Stimulated activated CD4-positive, alpha-beta T cell treated with anti-CD3 and anti-CD28 coated beads, TNF-alpha, amount 100 ng/mL, for 1 hour (primary cell): ENCODE results near the gene ENTPD7.
"Not testable (repeated sequence)": the region's sequence is repeated elsewhere in the genome, so short reads cannot be mapped to it uniquely, and the experiment has no call there.

Source experiments
- DNase-seq, 3 donors: peaks; one replicate each; pipeline ENCODE4 v3.0.0-alpha.2; 2020; ENCODE audit warnings: low read depth in 3 of 3, low spot score in 1 of 3

Gene ENTPD7, protein sequence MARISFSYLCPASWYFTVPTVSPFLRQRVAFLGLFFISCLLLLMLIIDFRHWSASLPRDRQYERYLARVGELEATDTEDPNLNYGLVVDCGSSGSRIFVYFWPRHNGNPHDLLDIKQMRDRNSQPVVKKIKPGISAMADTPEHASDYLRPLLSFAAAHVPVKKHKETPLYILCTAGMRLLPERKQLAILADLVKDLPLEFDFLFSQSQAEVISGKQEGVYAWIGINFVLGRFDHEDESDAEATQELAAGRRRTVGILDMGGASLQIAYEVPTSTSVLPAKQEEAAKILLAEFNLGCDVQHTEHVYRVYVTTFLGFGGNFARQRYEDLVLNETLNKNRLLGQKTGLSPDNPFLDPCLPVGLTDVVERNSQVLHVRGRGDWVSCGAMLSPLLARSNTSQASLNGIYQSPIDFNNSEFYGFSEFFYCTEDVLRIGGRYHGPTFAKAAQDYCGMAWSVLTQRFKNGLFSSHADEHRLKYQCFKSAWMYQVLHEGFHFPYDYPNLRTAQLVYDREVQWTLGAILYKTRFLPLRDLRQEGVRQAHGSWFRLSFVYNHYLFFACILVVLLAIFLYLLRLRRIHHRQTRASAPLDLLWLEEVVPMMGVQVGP

DNA sequence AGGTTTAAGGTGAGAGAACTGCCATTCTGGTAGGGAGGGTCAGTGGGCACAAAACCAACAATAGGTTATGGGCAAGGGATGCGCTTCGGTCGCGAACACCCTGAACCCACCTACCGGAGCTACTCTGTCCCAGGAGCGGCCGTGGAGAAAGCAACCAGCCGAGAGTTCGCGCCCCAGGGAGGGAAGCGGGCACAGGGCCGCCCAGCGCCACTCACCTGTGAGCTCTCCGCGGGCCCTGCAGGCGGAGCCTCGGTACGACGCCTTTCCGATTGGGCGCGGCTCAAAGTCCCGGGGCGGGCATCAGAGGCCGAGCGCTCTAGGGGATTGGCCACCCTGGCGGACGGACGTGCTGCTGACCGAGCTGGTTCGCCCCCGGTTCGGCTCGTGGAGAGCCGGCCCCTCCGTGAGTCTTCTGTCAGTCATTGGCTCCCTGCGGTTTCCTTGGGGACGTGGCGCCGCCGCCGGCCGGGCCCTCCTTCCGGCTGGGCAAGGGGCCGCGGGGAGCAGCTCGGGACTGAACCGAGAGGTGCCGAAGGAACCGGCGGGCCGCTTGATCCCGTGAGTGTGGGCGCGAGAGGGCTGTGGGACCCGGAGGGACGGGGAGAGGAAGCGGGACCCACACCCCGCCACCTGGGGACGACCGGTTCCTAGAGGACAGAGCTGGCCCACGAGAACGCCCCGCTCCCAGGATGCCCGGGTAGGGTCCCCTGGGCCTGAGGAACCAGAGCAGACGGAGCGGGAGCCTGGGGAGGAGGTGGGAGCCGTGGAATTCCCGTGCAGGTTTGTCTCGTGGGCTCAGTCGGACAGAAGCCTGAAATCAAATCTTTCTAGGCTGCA is at the start of gene ENTPD7:
ENTPD7 (plus strand) TSS at position 479 of the 837 bp plus-strand sequence. CDS start 448 bp downstream, outside the sequence.
- peak; percentile 64 to 80 (median 78) for DNase-seq

DNA sequence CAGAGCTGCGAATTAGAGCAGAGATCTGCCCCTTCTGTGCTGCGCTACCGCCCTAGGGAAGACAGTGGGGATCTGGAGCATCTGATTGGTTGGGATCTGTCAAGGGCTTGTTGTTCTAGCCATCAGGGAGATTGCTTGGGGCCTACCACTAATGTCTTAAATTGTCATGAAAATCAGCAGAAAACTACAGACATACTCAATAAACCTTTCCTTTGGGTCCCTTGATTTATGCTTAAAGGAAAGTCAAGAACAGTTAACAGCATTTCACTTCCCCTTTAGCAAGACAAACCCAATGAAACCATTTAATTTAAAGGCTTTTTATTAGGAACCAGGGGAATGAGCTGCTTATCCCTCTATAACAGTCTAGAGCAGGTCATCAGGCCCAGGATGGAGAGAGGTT is 49.1 kb upstream of the ENTPD7 start:
- DNase-seq = no peak

DNA sequence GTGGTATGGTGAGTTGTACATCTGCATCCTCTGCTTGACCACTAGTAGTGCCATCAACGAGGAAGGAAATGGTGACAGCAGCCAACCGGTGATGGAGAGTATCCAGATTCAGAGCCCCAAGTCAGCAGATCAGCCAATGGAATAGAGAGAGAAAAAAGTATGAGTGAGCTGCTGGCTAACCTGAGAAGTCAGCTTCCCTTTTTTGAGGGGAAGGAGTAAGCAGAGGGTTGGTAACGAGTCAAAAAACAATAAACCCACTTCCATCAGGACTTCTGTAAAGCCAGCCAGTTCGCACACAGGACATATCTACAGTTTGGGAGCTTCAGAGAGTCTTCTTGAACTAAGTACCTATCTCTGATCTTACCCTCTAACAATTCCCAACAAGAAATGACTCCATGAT is 48.0 kb upstream of the ENTPD7 start:
- no peak for DNase-seq

DNA sequence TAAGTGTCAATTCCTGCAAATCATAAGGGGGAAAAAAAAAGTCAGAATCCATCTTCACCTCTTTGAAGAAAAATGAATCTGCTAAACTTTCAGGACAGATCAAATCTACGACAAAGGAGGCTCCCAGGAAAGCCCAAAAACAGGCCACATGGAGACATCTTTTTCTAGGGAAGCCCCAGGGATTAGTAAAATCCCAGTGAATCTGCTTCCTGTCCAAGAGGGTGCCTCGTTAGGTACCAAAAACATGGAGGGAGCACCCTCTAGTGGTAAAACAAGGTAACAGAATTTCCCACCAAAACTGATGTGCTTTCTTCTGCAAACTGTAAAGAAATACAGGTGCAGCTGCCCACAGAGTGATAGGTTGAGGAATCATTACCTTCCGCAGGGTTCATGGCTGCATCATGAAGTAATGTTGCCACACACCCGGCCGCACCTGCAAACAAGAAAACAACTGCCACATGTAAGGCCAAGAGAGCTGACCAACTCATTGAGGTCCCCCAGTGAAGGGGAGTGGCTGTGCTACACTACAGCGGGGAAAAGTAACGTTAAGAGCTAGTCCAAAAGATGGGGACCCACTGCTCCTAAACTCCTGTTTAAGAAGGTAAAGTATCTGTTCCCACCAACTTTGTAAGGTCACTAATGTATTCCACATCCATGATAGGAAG is 47.0 kb upstream of the ENTPD7 start:
- DNase-seq = peak in 1 of 3 donors; percentile 13

DNA sequence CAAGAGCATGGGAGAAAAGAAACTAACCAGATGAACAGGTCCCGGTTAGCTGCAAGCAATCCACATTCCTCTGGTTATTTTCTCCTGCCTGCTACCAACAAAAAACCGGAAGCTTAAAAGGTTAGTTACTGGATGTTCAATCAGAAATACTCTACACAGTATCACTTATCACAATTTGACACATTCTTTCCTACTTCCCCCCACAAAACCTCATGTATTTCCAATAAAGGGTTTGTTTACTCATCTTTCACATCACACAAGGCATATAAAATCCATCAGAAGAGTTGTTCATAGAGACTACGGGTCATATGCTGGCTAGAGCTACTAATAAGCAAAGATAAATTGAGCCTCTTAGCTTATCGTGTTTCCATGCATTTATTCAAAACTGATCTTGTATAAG is 43.9 kb upstream of the ENTPD7 start:
- no peak for DNase-seq

DNA sequence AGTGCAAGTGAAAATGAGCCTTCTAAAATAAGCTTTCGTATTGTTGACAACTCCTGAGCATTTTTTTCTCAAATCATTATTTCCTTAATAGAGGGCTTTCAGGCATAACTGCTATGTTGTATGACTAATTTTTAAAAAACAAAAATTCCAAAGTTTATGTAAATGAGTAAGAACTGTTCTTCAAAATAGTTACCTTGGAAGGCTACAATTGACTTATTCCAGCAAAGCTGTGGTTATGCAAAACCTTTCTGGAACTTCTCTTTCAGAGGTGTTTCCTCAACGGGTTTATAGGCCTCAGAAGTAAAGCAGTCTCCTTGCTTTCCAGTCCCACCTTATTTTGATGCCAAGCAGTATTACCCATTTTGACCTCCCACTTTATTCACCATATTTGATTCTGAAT is 41.6 kb upstream of the ENTPD7 start:
- no peak for DNase-seq

DNA sequence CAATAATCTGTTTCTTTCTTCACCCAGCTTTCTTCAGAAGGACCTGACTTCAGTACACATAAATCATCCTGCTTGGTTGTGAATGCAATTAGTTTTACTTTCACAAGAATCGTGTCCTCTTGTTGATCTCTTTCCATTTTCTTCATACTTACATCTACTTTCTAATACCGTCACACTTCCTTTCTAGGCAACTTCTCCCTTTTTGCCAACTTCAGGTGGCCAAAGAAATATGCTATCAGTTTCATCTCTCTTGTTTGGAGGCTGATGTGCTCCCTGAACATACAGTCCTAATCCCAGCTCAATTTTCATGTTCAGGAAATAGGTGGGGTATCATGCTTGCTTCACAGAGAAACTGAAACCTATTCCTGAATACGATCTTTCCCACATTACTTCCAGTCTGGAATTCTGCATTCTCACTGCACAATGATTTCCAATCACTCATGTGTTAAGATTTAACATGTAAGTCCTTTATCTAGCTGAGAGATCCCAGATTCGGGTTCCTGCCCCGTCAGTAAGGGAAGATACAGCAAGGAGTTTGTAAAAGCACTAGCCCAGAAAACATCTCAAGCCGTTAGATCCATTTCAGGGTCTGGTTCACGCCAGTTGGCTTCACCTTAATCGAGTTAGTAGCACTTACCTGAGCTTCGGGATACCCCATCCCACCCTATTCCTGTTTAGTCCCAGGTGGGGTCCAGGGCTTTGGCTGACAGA is 40.1 kb upstream of the ENTPD7 start:
- DNase-seq = no peak

DNA sequence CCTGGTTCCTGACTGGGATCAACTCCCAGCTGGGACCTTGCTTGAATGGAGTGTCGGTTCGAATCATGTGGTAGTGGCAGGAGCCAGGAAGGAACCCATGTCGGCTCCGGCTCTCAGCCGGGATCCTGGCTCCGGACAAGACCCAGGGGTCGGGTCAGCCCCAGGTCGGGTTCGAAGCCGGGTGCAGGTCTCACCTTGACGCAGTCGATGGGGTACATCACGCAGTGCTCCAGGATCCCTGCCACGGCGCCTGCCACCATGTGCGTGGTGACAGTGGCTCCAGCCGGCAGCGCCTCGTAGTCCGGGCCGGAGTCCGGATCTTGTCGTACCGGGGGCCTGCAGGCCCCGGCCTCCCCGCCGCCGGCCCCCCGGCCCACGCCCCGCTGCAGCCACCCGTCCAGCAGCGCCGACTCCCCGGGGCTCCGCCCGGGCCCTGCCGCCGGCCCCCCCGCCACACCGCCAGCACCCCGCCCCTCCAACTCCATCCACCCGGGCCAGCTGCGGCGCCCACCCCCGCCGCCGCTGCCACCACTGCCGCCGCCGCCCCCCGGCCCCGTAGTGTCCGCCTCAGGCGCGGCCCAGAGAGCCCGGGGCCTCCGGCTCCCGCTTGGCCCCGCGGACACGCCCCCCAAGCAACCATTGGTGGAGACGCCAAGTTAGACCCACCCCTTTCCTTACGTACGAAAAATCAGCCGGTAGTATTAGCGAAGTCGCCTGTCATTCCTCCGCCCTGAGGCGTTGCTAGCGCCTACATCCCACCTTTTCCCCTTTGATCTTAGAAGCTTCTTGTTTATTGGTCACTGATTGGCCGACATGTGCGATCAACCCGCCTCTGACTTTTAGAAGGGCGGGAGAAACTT is 39.2 kb upstream of the ENTPD7 start, which contains the start of gene SLC25A28:
SLC25A28 (minus strand) TSS at position 589 of the 860 bp plus-strand sequence; CDS start at position 485, 104 bp downstream.
- peak; percentile 79 to 84 (median 80) for DNase-seq

DNA sequence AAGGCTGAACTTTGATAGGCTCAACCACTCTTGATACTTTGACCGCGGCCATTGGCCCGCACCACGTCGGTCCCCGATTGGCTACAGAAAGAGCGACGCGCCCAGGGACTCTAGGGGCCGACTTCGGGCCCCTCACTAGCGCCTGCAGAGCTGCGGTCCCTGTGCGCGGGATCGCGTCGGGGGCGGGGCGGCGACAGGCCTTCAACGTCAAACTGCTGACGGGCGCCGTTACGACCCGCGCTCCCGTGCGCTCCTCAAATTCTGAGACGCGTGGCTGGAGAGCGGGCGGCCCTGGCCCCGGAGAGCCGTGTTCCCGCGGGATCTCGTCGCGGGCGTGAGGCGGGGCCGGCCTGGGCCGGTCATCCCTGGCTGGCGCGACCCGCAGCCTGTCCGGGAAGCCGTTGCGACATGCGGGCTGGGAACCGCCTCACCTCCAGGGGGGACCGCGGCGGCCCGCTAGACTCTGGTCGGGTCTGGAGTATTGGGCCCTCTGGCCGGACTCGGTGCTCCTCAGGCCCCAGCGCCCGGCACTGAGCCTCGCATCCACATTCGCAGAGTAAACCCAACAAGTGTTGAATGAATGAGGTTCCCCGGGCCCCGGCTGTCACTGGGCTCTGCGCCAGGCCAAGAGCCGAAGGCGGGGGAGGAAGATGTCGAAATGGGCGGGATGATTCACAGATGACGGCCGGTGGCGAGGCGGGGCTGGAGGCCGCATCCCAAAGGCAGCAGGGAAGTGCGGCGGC is 38.4 kb upstream of the ENTPD7 start:
- peak; percentile 43 to 73 (median 58) for DNase-seq

DNA sequence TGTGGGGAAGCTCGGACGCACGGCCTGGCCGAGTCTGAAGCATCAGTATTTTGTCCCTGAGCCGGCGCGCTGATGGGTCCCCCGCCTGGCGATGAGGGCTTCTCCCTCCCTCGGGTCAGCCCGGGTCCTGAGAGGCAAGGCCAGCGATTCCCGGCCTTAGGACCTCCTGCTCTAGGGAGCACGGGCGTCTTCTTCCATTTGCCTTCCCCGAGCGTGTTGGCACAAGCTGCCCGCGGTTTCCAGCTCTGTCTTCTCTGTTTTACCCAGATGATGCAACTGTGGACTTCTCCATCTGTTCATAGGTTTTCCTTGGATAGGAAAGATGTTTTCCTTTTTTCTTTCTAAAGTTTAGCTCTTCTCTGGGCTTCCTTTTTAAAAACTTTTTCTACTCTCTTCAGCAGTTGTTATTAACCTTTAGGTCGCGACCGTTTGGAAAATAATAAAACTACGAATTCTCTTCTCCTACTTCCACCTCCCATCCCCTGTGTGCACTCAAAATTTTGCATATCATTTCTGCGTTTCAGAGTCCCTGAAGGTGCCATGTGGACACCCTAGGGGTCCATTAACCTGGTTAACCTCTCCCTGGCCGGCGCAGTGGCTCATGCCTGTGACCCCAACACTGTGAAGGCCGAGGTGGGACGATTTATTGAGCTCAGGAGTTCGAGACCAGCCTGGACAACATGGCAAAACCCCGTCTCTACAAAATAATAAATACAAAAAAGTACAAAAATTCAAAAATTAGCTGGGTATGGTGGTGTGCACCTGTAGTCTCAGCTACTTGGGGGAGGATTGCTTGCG is 37.7 kb upstream of the ENTPD7 start:
- no peak for DNase-seq

DNA sequence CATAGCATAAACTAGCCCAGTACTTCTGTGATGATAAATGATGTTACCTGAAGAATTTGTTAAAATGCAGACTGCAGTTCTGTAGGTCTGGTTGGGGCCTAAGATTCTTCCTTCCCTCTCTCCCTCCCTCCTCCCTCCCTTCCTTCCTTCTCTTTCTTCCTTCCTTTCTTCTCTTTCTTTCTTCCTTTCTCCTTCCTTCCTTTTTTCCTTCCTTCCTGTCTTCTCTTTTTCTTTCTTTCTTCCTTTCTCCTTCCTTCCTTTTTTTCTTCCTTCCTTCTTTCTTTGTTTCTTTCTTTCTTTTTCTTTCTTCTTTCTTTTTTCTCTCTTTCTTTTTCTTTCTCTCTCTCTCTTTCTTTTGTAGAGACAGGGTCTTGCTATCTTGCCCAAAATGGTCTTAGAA is 35.4 kb upstream of the ENTPD7 start:
- DNase-seq = no peak

DNA sequence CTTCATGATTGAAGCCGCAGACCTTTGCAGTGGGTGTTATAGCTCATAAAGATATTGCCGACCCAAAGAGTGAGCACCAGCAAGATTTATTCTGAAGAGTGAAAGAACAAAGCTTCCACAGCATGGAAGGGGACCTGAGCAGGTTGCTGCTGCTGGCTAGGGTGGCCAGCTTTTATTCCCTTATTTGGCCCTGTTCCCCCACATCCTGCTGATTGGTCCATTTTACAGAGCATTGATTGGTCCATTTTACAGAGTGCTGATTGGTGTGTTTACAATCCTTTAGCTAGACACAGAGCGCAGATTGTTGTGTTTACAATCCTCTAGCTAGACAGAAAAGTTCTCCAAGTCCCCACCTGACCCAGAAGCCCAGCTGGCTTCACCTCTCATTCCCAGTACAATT is 34.2 kb upstream of the ENTPD7 start:
- not testable (repeated sequence) for DNase-seq

DNA sequence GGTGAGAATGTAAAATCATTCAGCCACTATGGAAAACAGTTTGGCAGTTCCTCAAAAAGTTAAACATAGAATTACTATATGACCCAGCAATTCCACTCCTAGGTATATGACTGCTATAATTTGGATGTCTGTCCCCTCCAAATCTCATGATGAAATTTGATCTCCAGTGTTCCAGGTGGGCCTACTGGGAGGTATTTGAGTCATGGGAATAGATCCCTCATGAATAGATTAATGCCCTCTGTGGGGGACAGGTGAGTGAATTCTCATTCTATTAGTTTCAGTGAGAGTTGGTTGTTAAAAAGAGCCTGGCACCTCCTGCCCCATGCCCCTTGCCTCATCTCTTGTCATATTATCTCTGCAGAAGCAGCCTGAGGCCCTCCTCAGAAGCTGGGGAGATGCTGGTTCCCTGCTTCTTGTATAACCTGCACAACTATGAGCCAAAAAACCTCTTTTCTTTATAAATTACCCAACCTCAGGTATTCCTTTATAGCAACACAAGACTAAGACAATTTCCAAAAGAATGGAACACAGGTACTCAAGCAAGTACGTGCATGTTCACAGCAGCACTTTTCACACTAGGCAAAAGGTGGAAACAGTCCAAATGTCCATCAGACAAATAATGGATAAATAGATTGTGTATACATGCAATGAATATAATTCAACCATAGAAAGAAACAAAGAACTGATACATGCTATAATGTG is 30.2 kb upstream of the ENTPD7 start:
- no peak for DNase-seq

DNA sequence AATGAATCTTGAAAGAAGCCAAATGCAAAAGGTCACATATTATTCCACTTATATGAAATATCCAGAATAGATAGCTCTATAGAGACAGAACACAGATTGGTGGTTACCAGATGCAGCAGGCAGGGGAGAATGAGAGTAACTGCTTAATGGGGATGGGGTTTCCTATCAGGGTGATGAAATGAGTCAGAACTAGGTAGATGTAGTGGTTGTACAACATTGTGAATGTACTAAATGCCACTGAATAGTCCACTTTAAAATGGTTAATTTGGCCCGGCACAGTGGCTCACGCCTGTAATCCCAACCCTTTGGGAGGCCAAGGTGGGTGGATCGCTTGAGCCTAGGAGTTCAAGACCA is 29.7 kb upstream of the ENTPD7 start:
- no peak for DNase-seq

DNA sequence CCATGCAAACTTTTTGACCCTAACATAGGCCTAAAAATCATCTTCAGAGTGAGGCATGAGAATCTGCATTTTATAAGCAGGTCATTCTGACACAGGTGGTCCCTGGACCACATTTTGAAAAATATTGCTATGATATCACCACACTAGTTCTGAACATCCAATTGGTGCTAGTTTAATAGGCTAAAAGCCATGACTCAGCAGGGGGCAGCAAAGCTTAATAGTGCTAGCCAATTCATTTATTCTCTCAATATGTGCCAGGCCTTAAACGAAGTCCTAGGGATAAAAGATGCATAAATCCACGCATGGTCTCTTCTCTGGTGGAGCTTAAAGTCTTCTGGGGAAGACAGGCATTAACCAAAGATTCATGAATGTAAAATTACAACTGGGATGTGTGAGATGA is 28.9 kb upstream of the ENTPD7 start:
- no peak for DNase-seq

DNA sequence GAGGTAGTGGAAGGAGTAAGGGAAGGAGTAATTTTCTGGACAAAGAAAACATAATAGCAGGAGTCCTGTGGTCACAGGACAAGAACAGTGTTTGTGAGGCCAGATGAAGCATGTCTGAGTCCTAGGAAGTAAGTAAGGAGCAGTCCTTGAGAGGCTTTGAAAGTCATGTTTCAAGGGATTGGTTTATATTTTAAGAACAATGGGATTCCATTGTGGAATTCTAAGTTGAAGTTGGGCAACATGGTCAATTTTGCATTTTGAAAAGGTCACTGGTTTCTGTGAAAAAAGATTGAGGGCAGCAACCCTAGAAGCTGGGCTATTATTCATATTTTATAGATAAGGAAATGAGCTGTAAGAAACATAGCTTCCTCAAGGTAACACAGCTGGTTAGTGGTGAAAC is 28.3 kb upstream of the ENTPD7 start:
- no peak for DNase-seq

DNA sequence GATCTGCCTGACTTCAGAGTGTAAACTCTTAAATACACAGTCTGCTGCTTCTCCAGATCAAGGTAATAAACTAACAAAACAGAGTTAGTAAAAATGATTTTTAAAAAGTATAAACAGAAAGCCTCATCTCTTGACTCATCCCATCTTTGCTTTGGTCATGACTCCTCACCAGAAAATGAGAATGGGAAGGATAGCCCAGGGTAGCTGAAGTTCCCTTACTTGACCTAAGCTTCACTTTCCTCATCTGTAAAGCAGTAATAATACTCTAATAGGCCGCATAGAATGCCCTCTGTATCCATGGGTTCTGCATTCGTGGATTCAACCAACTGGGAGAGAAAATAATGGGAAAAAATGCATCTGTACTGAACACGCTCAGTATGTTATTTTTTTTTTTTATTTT is 27.8 kb upstream of the ENTPD7 start:
- no peak for DNase-seq

DNA sequence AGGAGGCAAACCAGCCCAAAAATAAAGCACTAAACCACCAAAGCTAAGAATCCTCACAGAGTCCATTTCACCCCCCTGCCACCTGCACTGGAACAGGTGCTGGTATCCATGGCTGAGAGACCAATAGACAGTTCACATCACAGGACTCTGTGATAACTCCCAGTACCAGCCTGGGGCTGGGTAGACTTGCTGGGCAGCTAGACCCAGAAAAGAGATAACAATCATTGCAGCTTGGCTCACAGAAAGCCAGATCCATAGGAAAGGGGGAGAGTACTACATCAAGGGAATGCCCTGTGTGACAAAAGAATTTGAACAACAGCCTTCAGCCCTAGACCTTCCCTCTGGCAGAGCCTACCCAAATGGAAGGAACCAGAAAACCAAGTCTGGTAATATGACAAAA is 25.5 kb upstream of the ENTPD7 start:
- DNase-seq = no peak
